GM12875 (cell line): ENCODE measurements around the gene CRYBG2.

Experiments used
- H3K4me3 ChIP-seq: one replicate; pipeline ENCODE4 v1.5.1; 2011; ENCODE audit warnings: low read depth, low read length, control low read depth
- CTCF ChIP-seq: IDR thresholded peaks from 2 replicates; pipeline ENCODE4 v1.5.1; 2011; ENCODE audit warnings: low read depth, mild to moderate bottlenecking, control low read depth, inconsistent platforms, low read length, moderate library complexity, borderline replicate concordance; ENCODE audit not compliant: insufficient read depth

CRYBG2 gene

DNA sequence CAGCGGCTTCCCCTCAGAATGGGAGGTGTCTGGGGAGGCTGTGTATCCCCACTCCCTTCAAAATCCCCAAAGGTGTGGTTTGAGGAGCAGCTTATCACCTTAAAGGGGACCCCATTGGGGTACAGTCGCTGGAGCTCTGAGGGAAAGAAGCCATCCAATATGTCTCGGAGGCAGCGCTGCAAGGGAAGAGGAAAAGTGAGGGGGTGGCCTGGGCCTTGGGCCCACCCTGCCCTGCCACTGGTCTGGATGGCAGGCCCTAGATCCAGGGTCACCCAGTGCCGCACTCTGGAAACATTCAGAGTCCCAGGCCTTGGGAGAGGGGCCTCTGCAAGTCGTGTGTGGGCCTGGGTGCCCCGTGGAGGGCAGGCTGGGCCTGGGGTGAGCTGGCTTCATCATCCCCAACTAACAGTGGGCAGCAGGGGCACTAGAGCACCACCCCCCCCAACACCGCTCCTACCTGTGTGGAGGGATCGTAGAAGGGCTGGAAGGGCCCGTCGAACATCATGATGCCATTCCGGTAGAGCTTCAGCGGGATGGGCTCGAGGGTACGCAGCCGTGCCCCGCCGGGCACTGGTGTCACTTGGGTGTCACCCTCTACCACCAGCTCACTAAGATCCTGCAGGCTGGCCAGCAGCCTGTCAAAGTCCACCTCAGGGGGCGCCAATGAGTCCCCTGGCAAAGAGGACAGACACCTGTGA is 68.4 kb downstream of the CRYBG2 start:
- peak; percentile 75 for TF ChIP-seq CTCF
- H3K4me3 ChIP-seq: no peak overlapping the region

- no peak overlapping the region for H3K4me3 ChIP-seq
- peak; percentile 97 for TF ChIP-seq CTCF
Measured at GRCh38 chr1:26284597-26285347, 69.2 kb downstream of the CRYBG2 start.

DNA sequence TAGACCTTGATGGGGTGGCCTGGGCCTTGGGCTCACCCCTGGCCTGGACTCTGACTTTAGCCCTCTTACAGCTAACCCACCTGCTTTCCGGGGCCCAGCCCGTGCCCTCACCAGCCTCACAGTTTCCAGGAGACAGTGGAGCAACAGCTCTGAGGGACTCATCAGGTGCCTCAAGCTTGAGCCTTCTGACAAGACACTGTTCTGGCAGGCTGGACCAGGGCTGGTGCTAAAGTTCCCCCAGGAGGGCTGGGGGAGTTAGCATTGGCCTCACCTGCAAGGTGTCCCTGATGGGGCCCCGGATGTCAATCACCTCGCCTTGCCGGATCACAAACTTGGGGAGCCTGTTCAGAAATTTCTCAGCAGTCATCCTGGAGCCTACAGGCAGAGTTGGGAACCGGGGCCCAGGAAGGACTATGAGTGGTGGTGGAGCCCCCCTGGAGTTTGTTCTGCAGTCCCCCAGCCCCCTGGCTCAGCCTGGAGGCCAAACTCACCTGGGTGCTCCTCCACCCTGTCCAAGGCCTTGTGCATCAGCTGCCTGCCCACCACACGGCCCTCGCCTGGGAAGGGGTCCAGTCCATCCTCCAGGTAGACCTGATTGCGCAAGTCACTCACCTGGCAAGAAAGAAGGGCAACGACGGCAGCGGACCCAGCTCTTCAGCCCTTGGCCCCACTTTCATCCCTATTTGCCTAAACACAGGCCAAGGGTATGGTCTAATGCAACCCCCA is 69.9 kb downstream of the CRYBG2 start:
- no peak for TF ChIP-seq CTCF

GRCh38 chr1:26283279-26283853 is 70.6 kb downstream of the CRYBG2 start:
- H3K4me3 ChIP-seq: no peak overlapping the region
- TF ChIP-seq CTCF: no peak

More for the DNA sequence above, 69.9 kb downstream of the CRYBG2 start:
- H3K4me3 ChIP-seq: no peak overlapping the region

DNA sequence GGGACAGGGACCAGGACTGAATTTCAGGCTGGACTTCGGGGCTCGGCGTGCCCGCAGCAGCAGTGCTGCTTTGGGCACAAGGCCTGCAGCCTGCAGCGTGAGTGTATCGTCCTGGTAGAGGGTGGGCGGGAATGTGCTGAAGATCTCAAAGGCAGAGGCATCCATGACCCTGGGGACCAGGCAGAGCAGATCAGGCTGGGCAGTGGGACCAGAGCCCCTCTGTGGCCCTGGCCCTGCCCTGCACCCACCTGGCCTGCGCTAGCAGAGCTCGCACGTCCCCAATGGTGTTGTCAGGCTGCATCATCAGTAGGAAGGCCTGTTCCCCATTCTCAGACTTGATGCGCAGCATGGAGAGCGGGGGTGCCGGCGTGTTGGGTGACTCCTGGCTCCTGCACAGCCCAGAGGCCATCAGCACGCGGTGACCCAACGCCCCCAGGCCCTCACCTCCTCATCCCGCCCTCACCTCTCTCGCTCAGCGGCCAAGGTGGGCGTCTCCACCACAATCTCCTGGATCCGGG is 71.5 kb downstream of the CRYBG2 start:
- H3K4me3 ChIP-seq: no peak overlapping the region
- TF ChIP-seq CTCF: no peak

DNA sequence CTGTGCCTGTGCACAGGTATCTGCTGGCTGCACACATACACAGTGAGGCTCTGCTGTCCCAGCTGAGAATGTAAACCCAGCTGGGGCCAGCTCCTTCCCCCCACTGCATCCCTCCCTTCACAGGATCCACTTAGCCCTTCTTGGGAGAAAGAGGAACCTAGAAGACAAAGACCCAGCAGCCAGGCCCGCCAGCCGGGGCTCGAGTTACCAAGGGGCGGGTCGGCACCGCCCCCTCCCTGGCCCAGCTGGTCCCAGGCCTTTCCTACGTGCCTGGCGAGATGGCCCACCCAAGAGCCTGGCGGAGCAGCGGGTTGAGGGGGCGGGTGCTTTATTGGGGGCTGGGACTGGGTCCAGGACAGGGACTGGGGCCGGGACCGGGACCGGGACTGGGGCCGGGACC is 72.0 kb downstream of the CRYBG2 start:
- no peak overlapping the region for H3K4me3 ChIP-seq
- TF ChIP-seq CTCF: no peak
